Fibroblast of lung (primary cell): ENCODE results near the gene RALGPS2. TPM values are rescaled to one million over a fixed set of nuclear protein-coding genes. Genes with fewer than 3 reads are reported as not detected.

Experiments
- DNase-seq, 2 donors: peaks; one replicate each; pipeline versions ENCODE4 v3.0.0 to v3.0.0-alpha.2; 2010; ENCODE audit warnings: low read depth in 2 of 2
- H2AFZ ChIP-seq: 2 replicates; pipeline ENCODE4 v1.5.1; 2012; ENCODE audit warnings: low read length, control low read depth, inconsistent platforms
- H3K27ac ChIP-seq: 2 replicates; pipeline ENCODE4 v1.5.1; 2011; ENCODE audit warnings: low read length, control low read depth; ENCODE audit not compliant: insufficient read depth
- H3K27me3 ChIP-seq: 2 replicates; pipeline ENCODE4 v1.5.1; 2011; ENCODE audit warnings: mild to moderate bottlenecking, low read length; ENCODE audit not compliant: control insufficient read depth, insufficient read depth
- H3K36me3 ChIP-seq: 2 replicates; pipeline ENCODE4 v1.5.1; 2011; ENCODE audit warnings: low read length; ENCODE audit not compliant: control insufficient read depth, insufficient read depth
- H3K4me1 ChIP-seq: 2 replicates; pipeline ENCODE4 v1.5.1; 2011; ENCODE audit warnings: low read length; ENCODE audit not compliant: control insufficient read depth, insufficient read depth; ENCODE audit errors: extremely low read depth
- H3K4me2 ChIP-seq: 2 replicates; pipeline ENCODE4 v1.5.1; 2011; ENCODE audit warnings: low read length, control low read depth; ENCODE audit not compliant: insufficient read depth; ENCODE audit errors: extremely low read depth
- H3K4me3 ChIP-seq, 4 experiments: fragments of 200-600 bp in 1 of 4; sonication (generic) in 1 of 4; replicated peaks in 1 of 4; 2 replicates each; pipeline ENCODE4 v1.5.1; 2011 to 2016; ENCODE audit warnings: low read length in 4 of 4, low read depth in 3 of 4, mild to moderate bottlenecking in 3 of 4, control low read depth in 2 of 4, inconsistent platforms in 1 of 4, mixed read lengths in 1 of 4; ENCODE audit not compliant: insufficient read depth in 1 of 4; ENCODE audit errors: control extremely low read depth in 1 of 4
- H3K79me2 ChIP-seq: 2 replicates; pipeline ENCODE4 v1.5.1; 2012; ENCODE audit warnings: mild to moderate bottlenecking, low read length, inconsistent platforms; ENCODE audit not compliant: control insufficient read depth, insufficient read depth
- H3K9ac ChIP-seq: 2 replicates; pipeline ENCODE4 v1.5.1; 2011; ENCODE audit warnings: mild to moderate bottlenecking, low read length, control low read depth; ENCODE audit not compliant: insufficient read depth
- H3K9me3 ChIP-seq: 2 replicates; pipeline ENCODE4 v1.5.1; 2012; ENCODE audit warnings: low read depth, low read length; ENCODE audit not compliant: control insufficient read depth, insufficient read depth
- H4K20me1 ChIP-seq: 2 replicates; pipeline ENCODE4 v1.5.1; 2011; ENCODE audit warnings: low read length; ENCODE audit not compliant: control insufficient read depth, insufficient read depth; ENCODE audit errors: extremely low read depth
- CTCF ChIP-seq, 2 donors: IDR thresholded peaks in 1 of 2; conservative IDR thresholded peaks in 1 of 2; 1 replicate in 1 of 2; 2 replicates in 1 of 2; pipeline ENCODE4 v1.5.1; 2011 to 2012; ENCODE audit warnings: low read length in 2 of 2, control low read depth in 1 of 2, inconsistent platforms in 1 of 2, low read depth in 1 of 2, mild to moderate bottlenecking in 1 of 2
- EZH2 ChIP-seq: IDR thresholded peaks from 2 replicates; pipeline ENCODE4 v1.5.1; 2012; ENCODE audit warnings: low read length, control low read depth, mild to moderate bottlenecking; ENCODE audit errors: missing control alignments
- polyA plus RNA-seq, 2 donors: library from polyadenylated mRNA; depleted of rRNA in 1 of 2; stranded (reverse) in 1 of 2; unstranded in 1 of 2; fragments of >200 nt; gene quantifications; 2 replicates each; pipeline ENCODE4 v1.2.1, GENCODE V29; 2011 to 2012; ENCODE audit warnings: missing spikeins in 1 of 2
- total RNA-seq: library from RNA; depleted of rRNA; stranded (reverse); fragments of >200 nt; gene quantifications from 2 replicates; pipeline ENCODE4 v1.2.1, GENCODE V29; 2014

Gene RALGPS2
- total and polyA plus RNA-seq, 2 donors (not counting 1 experiment from before 2014, with no cell fraction given) = 53.8 to 69.7 TPM

- Histone ChIP-seq H3K4me3 (no peak overlapping the region), H3K9me3 (no peaks in the 10 kb centered on the region), H3K27me3 (no peaks in the 10 kb centered on the region), H4K20me1 (no peaks in the 10 kb centered on the region), H3K27ac (no peak overlapping the region), H3K9ac (no peak overlapping the region), H2AFZ (no peak overlapping the region), H3K4me2 (no peak overlapping the region), H3K79me2 (no peaks in the 10 kb centered on the region), H3K4me1 (no peaks in the 10 kb centered on the region), H3K36me3 (no peaks in the 10 kb centered on the region)
- no peak for DNase-seq
- TF ChIP-seq EZH2 (no peak), CTCF (conservative IDR thresholded peaks at IDR 0.05 in 1 of 2, IDR thresholded peaks at IDR 0.05 in 1 of 2; ENCODE audit: low read depth in 1 of 2, low read length in 2 of 2) (no peak)
Observed at GRCh38 chr1:178958491-178958890, 233.4 kb downstream of the RALGPS2 start.

- no peak overlapping the region for H2AFZ ChIP-seq
- TF ChIP-seq CTCF (conservative IDR thresholded peaks at IDR 0.05 in 1 of 2, IDR thresholded peaks at IDR 0.05 in 1 of 2; ENCODE audit: low read depth in 1 of 2, low read length in 2 of 2) (no peak), EZH2 (no peak)
Observed at GRCh38 chr1:178959543-178960460, 234.8 kb downstream of the RALGPS2 start.

DNA sequence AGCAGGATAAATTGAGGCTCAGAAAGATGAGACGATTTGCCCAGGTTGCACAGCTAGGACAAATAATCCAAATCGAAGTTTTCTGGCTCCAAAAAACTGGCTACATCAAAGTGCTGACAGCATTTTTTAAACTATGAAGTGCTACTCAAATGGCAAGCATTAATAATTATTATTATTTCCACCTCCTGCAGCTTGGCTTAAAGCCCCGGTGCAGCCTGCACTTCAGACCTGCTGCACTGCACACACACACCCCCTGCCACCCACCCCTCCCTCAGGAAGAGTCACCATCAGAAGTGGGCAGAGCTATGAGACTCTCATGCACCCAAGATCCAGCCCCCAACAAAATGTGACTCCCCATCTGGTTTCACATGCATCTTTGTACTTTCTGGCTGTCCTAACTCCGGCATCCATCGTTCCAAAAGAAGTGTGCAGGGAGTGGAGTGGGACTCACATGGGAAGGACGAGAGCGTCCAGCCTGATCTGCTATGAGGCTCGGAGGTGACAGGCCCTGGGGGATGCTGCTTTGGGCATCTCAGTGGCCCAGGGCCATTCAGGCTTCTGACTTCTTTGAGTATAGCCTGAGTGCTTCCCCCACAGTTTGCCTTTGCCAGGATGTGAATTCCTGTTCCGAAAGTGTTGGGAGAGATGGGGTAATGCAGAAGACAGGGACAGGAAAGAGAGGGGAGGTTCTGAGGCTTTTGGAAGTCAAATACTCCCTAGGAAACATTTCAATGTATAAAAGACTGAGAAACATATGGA is 235.6 kb downstream of the RALGPS2 start:
- Histone ChIP-seq H3K4me2 (no peak overlapping the region), H3K9ac (no peak overlapping the region), H3K27me3 (no peaks in the 10 kb centered on the region), H3K27ac (no peak overlapping the region), H3K79me2 (no peaks in the 10 kb centered on the region), H3K4me3 (no peak overlapping the region), H4K20me1 (no peaks in the 10 kb centered on the region), H3K4me1 (no peaks in the 10 kb centered on the region), H3K9me3 (no peaks in the 10 kb centered on the region), H3K36me3 (no peaks in the 10 kb centered on the region), H2AFZ (peak overlapping the region; percentile 29)
- DNase-seq = no peak
- TF ChIP-seq EZH2 (no peak), CTCF (conservative IDR thresholded peaks at IDR 0.05 in 1 of 2, IDR thresholded peaks at IDR 0.05 in 1 of 2; ENCODE audit: low read depth in 1 of 2, low read length in 2 of 2) (no peak)

More at GRCh38 chr1:178959543-178960460, 234.8 kb downstream of the RALGPS2 start:
- no peaks in the 10 kb centered on the region for H4K20me1 ChIP-seq
- no peaks in the 10 kb centered on the region for H3K4me1 ChIP-seq
- no peak overlapping the region for H3K4me3 ChIP-seq
- no peaks in the 10 kb centered on the region for H3K9me3 ChIP-seq
- H3K36me3 ChIP-seq = no peaks in the 10 kb centered on the region
- H3K27me3 ChIP-seq = no peaks in the 10 kb centered on the region
- no peaks in the 10 kb centered on the region for H3K79me2 ChIP-seq
- no peak for DNase-seq
- H3K4me2 ChIP-seq = no peak overlapping the region
- no peak overlapping the region for H3K9ac ChIP-seq
- H3K27ac ChIP-seq = no peak overlapping the region
